Activated T-cell treated with anti-CD3 and anti-CD28 coated beads for 4 hours (primary cell): Measurements from ENCODE around the gene ZBTB18.
"Not testable (repeated sequence)": the region's sequence is repeated elsewhere in the genome, so short reads cannot be mapped to it uniquely, and the experiment has no call there.

Source experiments
- DNase-seq: peaks from one replicate; pipeline ENCODE4 v3.0.0-alpha.2; 2020

ZBTB18 gene

DNA sequence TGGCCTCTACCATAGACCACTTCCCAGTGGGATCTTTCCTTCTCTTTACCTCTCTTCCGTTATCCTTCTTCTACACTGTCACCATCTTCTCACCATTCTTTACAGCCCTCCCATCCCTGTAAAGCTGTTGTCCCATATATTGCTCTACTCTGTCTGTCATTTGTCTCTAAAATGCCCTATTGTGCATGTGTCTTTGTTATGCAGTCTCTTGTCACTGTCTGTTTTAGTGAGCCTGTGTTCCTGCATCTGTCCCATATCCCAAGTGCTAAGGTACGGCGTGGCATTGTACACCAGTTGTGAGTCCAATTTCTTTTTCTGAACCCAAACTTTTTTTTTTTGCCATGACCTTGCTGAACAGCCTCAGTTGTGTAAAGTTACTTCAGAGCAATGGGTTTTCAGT is 8.8 kb upstream of the ZBTB18 start:
- DNase-seq, result no peak

DNA sequence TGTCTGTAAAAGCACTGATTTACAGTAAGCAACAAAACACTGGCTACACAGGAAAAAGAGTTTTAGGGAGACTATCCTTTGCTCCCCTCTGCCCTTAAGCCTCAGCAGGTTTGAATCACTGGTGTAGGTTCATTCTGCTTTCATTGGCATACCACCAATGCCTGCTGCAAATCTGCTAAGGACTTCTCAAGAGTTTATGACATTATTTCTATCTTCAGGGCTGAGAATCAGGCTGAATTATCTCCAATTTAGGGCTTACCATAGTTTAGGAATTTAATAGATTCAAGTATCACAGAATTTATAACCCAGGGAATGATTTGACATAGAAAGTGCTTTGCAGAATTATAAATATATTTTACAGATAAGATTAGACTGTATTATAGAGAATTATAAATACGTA is 6.7 kb upstream of the ZBTB18 start:
- no peak for DNase-seq

DNA sequence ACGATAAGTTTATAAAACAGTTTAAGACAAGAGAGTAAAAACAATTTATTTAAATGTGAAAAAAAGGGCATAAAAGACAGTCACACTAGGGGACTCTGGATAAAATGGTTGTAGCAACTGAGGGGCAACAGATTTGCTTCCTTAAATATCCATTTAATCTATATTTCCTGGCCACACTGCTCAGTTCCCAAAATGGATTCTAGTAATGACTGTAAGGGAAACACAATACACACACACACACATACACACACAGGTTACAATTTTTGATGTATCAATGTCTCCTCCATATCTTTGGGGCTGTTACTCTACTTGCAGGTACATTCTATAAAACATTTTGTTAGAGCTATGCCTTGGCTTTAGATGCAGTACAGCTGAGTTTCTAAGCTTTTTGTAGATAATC is 4.8 kb upstream of the ZBTB18 start:
- DNase-seq, result not testable (repeated sequence)

DNA sequence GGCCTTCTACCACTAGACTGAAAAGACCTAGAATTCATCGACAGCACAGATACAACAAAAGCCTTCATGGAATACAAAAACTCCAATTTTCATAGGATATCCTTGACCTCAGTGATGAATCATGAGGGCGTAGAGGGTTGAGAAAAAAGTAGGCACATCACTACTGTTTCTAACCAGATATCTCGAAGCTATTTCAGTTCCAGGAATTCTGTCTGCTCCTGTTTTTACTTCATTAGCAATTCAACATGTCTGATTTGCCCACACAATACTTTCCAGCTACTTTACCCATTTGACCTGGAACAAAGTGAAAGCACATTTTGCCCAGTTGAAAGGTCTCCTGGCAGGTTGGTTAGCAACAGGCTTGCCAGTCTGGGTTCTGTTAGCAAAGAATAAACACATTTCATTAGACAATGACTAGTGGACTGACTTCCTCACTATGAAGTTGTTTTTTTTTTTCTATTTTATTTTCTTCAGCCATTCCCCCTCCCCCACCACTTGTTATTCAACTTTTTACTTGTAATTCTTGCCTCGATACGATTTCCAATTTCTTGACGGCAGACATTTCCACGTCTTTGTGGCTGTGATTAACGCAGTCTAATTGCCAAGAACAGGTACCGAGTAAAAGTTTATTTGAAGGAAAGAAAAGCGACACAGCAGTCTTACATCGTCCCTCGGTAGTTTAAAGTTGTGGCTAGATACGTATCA is 4.0 kb upstream of the ZBTB18 start:
- DNase-seq, result no peak

DNA sequence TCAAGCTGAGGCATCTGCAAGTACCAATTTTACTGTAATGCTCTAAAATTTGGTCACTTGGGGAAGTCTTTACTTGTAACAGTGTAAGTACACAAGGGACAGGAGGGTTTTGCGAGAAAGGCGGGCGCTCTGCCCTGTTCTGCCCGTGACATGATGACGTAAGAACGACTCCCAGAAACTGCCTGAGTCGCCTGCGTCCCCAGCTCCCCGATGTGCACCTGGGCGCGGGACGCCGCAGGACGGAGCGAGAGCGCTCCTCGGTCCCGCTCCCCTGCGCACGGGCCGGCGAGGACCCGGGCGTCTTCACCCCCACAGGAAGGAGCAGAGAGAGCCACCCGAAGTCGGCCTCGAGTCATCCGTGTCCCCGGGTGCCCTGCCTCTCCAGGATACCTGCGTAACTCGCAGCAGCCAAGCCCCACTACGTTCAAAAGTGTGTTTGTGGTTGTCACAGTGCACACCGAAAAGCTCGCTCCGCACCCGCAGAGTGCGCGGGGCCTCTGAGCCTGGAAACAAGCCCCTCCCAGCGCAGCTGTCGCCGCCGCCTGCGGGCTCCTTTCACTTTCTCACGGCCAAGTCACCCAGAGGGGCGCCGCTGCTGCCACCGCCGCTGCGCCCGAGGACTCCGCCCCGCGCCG is 3.3 kb upstream of the ZBTB18 start:
- DNase-seq, result peak; percentile 36

DNA sequence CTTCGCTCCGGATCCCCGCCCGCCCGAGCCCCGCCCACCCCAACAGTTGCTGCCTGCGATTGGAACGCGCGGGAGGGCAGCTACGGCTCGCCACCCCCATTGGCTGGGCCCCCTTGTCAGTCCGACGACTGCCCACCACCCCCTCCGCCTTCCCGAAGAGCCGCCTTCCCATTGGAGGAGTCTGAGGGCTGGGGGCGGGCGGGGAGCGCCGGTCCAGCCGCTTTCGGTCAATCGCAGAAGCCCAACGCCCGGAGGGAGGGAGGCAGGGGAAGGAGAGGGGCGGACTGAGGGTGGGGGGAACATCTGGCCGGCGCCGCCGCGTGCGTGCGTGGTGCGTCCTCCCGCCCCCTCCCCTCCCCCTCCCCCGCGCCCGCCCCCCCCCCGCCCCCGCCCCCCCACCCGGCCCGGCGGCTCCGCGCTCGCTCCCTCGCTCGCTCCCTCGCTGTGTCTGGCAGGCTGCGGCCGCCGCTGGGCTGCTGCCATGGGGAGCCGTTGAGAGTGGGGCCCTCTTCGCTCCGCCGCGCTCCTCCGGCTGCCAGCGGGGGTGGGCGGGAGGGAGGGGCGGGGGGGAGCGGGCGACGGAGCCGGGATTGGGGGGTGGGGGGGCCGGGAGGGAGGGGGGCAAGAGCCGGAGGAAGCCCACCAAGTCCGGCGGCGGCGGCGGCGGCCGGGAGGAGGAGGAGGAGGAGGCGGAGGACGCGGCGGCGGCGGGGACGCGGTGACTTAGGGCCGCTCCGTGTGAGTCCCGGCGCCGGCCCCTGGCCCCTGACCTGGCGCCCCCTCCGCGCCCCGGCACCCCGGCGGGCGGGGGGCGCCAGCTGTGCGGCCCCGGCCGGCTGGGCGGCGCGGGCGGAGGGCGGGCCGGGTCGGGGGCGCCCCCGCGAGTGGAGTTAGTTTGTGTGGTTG is 2.6 kb upstream of the ZBTB18 start:
- peak; percentile 88 for DNase-seq

DNA sequence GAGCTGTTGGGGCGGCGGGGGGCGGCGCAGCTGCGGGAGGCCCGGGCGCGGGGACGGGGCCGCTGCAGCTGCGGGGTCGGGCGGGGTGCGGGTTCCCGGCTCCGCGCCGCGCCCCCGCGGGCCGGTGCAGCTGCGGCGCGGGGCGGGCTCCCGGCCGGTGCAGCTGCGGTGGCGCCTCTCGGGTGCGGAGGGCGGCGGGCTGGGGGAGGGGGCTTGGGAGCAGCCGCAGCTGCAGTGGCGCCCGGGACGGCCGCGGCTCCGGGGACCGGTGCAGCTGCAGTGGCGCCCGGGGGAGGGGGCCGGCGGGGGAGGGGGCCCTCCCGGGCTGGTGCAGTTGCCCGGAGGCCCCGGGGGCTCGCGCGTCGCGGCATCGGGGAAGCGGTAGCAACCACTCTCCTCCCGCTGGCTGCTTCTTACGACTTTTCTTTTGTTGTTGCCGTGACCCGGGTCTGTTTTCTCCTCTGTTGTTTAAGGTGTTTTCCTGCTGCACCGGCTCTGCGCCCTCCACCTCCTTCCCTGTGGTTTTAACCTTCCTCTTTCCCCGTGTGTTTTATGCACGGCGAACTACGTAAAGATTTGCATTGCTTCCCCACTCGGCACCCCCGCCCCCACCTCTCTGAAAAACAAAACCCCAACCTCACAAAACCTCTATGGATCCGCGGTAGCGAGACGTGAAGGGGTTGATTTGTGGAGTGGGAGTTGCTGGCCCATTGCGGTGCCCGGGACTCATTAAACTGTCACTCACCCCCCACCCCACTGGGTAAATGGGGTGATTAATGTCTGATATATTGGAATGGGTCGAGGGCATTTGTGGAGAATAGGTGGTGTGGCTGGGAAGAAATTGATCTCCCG is 1.7 kb upstream of the ZBTB18 start:
- DNase-seq, result no peak

DNA sequence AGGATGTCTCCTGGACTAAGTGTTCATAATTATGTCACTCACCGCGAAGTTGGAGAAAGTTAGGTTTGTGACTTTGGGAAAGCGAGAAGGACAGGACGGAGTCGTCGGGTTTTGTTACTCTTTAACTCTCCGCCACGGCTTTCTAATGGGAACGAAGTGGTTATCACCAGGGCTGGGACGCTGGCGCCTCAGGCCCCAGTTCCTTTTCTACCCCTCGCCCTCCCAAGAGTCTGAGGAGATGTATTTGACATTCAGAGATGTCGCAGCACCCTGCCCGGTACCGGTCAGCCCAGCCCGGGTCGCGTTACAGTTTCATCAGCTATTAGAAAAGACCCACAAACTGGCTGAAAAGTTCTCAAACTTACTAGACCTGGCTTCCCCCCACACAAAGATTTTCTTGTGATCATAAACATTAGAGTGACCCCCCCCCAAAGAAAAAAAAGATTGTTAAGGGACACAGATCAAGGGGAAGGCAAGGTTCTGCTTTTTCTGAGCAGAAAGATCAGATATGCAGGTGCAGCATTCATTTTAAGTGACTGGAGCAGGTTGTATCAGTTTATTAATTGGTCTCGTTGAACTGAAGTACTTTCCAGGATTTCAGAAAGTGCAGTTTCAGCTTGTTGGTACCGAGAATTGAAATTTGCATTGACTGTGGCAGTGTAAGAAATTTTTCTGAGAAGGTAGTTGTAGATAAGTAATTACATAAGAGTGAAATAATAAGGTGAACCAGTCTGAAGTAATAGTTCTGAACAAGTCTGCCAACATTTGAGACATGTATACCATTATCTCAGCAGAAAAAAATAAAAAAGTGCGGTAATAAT is 859 bp upstream of the ZBTB18 start:
- no peak for DNase-seq

DNA sequence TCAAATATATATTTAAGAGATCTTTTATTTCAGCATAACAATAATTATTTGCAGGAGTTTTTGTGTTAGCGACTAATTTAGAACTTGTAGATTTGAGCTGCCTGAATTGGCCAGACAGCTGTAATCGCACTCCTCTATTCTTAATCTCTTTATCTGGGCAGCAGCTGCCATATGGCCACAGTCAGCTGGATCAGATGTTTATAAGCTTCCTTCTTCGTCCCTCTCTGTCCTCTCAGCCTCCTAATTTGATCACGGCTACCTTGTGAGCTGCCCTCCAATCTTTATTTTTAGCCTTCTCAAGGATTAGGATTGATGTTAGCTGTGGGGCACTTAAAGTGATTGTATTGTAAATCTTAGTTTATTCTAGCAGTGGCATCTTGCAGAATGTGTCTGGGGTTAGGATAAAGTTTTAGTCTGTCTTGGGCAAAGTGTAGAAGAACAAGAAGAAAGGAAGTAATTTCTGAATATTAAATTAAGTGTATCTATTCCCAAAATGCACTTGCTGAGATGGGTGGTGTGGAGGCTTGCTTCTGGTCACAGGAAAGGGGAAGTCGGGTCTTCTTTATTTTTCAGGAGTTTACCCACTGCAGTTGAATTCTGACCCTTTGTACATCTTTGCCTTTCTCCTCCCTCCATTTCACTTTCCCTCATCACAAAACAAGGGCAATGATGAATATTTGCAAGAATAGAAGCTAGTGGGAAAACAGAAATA is 1.1 kb downstream of the ZBTB18 start:
- DNase-seq, result no peak

DNA sequence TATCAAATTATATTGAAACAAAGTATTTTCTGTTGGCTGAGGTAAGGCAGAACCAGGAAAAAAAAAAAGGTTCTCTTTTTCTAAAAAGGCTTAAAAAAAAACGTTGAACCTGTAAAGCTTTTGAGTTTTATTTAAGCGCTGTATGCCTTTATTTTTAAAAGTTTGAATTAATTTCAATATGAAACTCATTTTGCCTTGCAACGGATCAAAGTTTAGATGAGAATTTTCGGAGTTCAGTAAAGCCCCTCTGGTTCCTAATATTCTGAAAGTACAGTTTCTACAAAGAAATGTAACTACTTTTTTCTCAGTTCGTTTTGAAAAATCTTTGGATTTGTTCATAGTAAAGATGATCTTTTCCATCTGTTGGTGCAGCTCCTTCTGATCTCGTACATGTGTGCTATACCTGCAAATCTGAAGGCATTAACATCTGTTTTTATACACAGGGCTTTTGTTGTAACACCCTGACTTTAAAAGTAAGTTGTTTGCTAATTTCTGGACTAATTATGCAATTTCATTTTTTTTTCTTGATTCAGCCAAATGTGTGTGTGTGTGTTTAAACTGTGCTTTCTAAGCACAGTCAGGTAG is 1.7 kb downstream of the ZBTB18 start:
- no peak for DNase-seq

DNA sequence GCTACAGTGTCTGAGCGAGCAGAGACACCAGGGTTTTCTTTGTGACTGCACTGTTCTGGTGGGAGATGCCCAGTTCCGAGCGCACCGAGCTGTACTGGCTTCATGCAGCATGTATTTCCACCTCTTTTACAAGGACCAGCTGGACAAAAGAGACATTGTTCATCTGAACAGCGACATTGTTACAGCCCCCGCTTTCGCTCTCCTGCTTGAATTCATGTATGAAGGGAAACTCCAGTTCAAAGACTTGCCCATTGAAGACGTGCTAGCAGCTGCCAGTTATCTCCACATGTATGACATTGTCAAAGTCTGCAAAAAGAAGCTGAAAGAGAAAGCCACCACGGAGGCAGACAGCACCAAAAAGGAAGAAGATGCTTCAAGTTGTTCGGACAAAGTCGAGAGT is 2.7 kb downstream of the ZBTB18 start:
- no peak for DNase-seq

DNA sequence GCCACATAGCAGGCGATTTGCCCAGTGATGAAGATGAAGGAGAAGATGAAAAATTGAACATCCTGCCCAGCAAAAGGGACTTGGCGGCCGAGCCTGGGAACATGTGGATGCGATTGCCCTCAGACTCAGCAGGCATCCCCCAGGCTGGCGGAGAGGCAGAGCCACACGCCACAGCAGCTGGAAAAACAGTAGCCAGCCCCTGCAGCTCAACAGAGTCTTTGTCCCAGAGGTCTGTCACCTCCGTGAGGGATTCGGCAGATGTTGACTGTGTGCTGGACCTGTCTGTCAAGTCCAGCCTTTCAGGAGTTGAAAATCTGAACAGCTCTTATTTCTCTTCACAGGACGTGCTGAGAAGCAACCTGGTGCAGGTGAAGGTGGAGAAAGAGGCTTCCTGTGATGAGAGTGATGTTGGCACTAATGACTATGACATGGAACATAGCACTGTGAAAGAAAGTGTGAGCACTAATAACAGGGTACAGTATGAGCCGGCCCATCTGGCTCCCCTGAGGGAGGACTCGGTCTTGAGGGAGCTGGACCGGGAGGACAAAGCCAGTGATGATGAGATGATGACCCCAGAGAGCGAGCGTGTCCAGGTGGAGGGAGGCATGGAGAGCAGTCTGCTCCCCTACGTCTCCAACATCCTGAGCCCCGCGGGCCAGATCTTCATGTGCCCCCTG is 3.3 kb downstream of the ZBTB18 start:
- no peak for DNase-seq

DNA sequence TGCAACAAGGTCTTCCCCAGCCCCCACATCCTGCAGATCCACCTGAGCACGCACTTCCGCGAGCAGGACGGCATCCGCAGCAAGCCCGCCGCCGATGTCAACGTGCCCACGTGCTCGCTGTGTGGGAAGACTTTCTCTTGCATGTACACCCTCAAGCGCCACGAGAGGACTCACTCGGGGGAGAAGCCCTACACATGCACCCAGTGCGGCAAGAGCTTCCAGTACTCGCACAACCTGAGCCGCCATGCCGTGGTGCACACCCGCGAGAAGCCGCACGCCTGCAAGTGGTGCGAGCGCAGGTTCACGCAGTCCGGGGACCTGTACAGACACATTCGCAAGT is 3.8 kb downstream of the ZBTB18 start:
- DNase-seq, result no peak

DNA sequence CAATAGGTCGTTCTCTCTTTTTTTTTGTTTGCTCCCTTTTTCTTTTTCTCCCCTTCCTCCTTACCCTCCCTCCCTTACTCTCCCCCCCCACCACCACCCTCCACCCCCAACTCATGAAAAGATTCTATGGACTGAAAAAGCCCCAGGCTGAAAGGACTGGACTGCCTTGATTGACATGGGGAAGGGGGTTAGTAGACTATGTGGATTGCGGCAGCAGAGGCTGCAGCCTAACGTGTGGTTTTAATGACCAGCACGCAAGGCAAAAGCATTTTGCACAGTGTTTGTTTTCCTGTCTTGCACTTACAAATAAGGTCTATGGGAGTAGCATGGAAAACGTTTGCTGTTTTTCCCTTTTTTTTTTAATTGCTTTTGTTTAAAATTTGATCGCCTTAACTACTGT is 5.5 kb downstream of the ZBTB18 start:
- no peak for DNase-seq

DNA sequence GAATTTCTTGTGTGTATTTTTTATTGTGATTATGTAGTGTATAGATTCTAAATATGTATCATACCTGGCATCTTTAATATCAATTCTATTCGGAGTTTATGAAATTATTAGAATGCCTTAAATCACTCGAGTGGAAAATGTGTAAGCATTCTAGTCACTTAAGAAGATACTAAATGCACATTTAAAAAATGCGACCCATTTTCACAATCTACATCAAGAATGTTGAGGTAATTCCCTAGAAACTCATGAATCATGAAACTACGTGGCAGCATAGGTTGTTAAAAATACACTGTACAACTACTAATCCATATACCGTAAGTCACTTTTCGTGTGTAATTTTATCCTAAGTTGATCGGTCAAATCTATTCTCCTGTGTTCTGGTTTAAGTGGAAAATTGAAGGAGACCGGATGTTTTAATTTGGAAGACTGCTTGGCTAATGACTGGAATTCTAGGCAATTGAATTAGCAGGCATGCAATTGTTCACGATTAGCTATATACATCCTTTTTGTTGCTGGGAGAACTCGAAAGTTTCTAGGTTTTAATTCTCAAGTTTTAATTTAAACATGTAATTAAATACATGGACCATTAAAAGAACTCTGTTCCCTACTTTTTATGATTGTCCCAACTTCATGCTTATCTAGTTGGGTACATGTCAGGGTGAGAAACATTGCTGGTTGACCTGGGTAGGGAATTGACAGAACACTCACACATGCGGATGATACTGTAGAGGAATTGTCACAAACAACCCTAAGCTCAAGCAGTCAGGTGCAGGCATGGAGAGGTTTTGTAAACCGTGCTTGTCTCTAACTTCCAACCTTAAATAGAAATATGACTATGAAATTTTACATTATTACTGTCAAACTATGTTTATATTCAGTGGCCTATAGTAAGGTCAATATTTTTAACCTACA is 6.6 kb downstream of the ZBTB18 start:
- no peak for DNase-seq

DNA sequence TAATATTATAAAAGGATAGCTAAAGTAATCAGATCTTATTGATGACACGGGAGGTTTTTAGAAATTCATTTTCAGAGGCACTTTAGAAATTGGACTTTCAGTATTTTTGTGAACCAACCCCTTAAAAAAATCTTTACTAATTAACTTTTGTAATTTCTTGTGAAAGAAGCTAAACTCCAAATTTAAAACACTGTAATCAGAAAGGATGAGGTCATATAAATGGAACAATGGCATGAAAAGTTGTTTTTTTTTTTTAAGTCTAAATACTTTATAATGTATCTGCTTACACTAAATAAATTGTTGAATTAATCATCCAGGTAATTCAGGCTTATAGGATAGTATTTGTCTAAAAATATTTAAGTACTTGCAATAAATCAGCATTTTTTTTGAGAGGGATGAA is 9.0 kb downstream of the ZBTB18 start:
- DNase-seq, result no peak

DNA sequence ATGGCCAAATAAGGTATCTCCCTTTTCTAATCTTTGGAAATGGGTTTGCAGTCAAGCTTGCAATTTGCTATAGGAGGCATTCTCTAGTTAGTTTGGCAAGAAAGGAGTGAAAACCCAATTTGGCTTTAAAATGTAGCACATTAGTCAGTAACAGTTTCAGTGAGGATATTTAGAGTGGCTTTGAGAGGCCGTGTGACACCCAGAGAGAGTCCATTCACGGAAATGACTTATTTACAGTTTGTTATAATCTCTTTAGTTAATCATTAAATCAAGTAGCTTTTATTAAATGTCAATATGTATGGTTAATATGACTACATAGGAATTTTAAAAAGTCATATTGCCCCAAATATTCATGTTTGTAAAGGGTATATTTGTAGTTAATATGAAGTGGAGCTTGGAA is 9.6 kb downstream of the ZBTB18 start:
- DNase-seq, result no peak

DNA sequence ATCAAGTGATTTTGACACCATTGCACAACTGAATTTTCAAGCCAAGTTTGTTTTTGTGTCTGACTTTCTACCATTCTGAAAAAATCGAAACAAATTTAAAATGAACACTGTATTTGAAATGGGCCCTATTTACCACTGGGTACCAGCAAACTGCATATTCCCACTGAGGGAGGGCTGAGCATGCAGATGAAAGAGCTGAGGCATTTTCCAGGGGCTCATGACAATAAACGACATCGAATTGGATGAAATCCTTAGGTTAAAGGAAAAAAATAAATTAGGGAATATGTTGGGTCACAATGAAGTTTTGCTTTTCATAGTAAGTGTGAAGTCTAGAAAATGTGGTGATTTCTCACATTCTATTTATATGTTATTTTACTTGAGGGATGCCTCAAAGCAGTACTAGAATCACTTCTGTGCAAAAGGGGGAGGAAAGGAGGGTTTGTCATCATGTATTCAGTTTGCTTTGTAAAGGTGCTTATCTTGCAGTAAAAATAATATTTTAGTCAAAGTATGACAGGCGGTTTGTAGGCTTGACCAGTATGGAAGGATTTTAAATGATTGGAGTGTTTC is 11.2 kb downstream of the ZBTB18 start:
- no peak for DNase-seq

DNA sequence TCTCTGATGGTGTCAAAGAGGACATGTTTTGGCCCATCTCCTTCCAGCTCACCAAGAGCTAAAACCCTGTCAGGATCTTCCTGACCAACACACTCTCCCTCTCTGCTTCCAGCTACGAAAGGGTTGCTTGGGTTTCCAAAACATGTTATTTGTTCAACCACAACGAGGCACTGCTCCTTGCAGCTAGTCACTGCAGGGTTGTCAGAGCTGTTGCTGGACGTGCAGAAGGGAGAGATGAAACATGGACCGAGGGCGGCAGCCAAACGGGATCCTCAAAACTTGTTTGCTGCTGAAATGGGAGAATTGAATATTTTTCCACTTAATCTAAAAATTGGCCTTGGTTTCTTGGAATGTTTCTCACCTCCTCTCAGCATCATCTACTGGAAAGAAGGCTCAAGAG is 12.4 kb downstream of the ZBTB18 start:
- no peak for DNase-seq
